ENCODE data around the gene CTAGE9.

Gene CTAGE9

GRCh38 chr6:131741688-131742393 lies 31.0 kb upstream of the CTAGE9 start:
- H3K9ac ChIP-seq (ENCODE audit: low read depth, low read length), result no peak overlapping the region
- H2AFZ ChIP-seq (ENCODE audit: low read depth, low read length), result no peak overlapping the region
- no peak overlapping the region for H3K4me3 ChIP-seq (ENCODE audit: low read depth in 1 of 2, low read length in 2 of 2)
- H4K20me1 ChIP-seq (ENCODE audit: insufficient read depth, low read length), result no peaks in the 10 kb centered on the region
- TF ChIP-seq CTCF (IDR thresholded peaks at IDR 0.05; ENCODE audit: borderline replicate concordance, extremely low read depth, low read length, poor library complexity, severe bottlenecking) (no peak), EZH2 (IDR thresholded peaks at IDR 0.05; ENCODE audit: borderline replicate concordance, low read depth, low read length, severe bottlenecking) (no peak)
- H3K9me3 ChIP-seq (ENCODE audit: insufficient read depth, low read length, severe bottlenecking), result no peaks in the 10 kb centered on the region
- no peaks in the 10 kb centered on the region for H3K79me2 ChIP-seq (ENCODE audit: insufficient read depth, low read length)
- no peaks in the 10 kb centered on the region for H3K36me3 ChIP-seq (ENCODE audit: insufficient read depth, low read length)
- H3K27ac ChIP-seq (ENCODE audit: low read length), result no peak overlapping the region
- no peak for DNase-seq
- no peak overlapping the region for H3K4me2 ChIP-seq (ENCODE audit: insufficient read depth, low read length)
- ATAC-seq (ENCODE audit: insufficient read depth, low read depth), result no peak
- H3K27me3 ChIP-seq (ENCODE audit: insufficient read depth, low read length, poor library complexity), result no peaks in the 10 kb centered on the region
- no peaks in the 10 kb centered on the region for H3K4me1 ChIP-seq (ENCODE audit: insufficient read depth, low read length)

GRCh38 chr6:131740161-131740560 lies 29.3 kb upstream of the CTAGE9 start:
- no peak for DNase-seq
- H4K20me1 ChIP-seq (ENCODE audit: insufficient read depth, low read length), result no peaks in the 10 kb centered on the region
- no peak for ATAC-seq (ENCODE audit: insufficient read depth, low read depth)

GRCh38 chr6:131739136-131739535 lies 28.3 kb upstream of the CTAGE9 start:
- Histone ChIP-seq H3K27ac (ENCODE audit: low read length) (no peak overlapping the region), H3K36me3 (ENCODE audit: insufficient read depth, low read length) (no peaks in the 10 kb centered on the region), H3K4me1 (ENCODE audit: insufficient read depth, low read length) (no peaks in the 10 kb centered on the region), H3K4me3 (ENCODE audit: low read depth in 1 of 2, low read length in 2 of 2) (no peak overlapping the region), H2AFZ (ENCODE audit: low read depth, low read length) (no peak overlapping the region), H3K4me2 (ENCODE audit: insufficient read depth, low read length) (no peak overlapping the region), H3K9ac (ENCODE audit: low read depth, low read length) (no peak overlapping the region), H4K20me1 (ENCODE audit: insufficient read depth, low read length) (no peaks in the 10 kb centered on the region), H3K27me3 (ENCODE audit: insufficient read depth, low read length, poor library complexity) (no peaks in the 10 kb centered on the region), H3K79me2 (ENCODE audit: insufficient read depth, low read length) (no peaks in the 10 kb centered on the region), H3K9me3 (ENCODE audit: insufficient read depth, low read length, severe bottlenecking) (no peaks in the 10 kb centered on the region)
- TF ChIP-seq EZH2 (IDR thresholded peaks at IDR 0.05; ENCODE audit: borderline replicate concordance, low read depth, low read length, severe bottlenecking) (no peak), CTCF (IDR thresholded peaks at IDR 0.05; ENCODE audit: borderline replicate concordance, extremely low read depth, low read length, poor library complexity, severe bottlenecking) (no peak)
- no peak for ATAC-seq (ENCODE audit: insufficient read depth, low read depth)
- DNase-seq, result no peak

More at GRCh38 chr6:131740161-131740560, 29.3 kb upstream of the CTAGE9 start:
- Histone ChIP-seq H3K4me3 (ENCODE audit: low read depth in 1 of 2, low read length in 2 of 2) (no peak overlapping the region), H3K9ac (ENCODE audit: low read depth, low read length) (no peak overlapping the region), H3K4me2 (ENCODE audit: insufficient read depth, low read length) (no peak overlapping the region), H2AFZ (ENCODE audit: low read depth, low read length) (no peak overlapping the region), H3K27me3 (ENCODE audit: insufficient read depth, low read length, poor library complexity) (no peaks in the 10 kb centered on the region), H3K9me3 (ENCODE audit: insufficient read depth, low read length, severe bottlenecking) (no peaks in the 10 kb centered on the region), H3K79me2 (ENCODE audit: insufficient read depth, low read length) (no peaks in the 10 kb centered on the region), H3K27ac (ENCODE audit: low read length) (no peak overlapping the region), H3K4me1 (ENCODE audit: insufficient read depth, low read length) (no peaks in the 10 kb centered on the region), H3K36me3 (ENCODE audit: insufficient read depth, low read length) (no peaks in the 10 kb centered on the region)
- no peak for TF ChIP-seq CTCF (IDR thresholded peaks at IDR 0.05; ENCODE audit: borderline replicate concordance, extremely low read depth, low read length, poor library complexity, severe bottlenecking)
- no peak for TF ChIP-seq EZH2 (IDR thresholded peaks at IDR 0.05; ENCODE audit: borderline replicate concordance, low read depth, low read length, severe bottlenecking)
